Measurements from ENCODE around the gene DLL4.
A peak's percentile ranks its signal among the peaks of the same experiment; 100 is the strongest.

Gene DLL4

GRCh38 chr15:40906091-40906990, 22.8 kb upstream of the DLL4 start:
- DNase-seq (ENCODE audit: low read depth in 2 of 2) = peak; percentile 77 to 78

GRCh38 chr15:40906991-40907802, 21.9 kb upstream of the DLL4 start:
- DNase-seq (ENCODE audit: low read depth in 2 of 2) = peak; percentile 35 to 53

GRCh38 chr15:40908095-40908494, 21.0 kb upstream of the DLL4 start:
- no peak for DNase-seq (ENCODE audit: low read depth in 2 of 2)

DNA sequence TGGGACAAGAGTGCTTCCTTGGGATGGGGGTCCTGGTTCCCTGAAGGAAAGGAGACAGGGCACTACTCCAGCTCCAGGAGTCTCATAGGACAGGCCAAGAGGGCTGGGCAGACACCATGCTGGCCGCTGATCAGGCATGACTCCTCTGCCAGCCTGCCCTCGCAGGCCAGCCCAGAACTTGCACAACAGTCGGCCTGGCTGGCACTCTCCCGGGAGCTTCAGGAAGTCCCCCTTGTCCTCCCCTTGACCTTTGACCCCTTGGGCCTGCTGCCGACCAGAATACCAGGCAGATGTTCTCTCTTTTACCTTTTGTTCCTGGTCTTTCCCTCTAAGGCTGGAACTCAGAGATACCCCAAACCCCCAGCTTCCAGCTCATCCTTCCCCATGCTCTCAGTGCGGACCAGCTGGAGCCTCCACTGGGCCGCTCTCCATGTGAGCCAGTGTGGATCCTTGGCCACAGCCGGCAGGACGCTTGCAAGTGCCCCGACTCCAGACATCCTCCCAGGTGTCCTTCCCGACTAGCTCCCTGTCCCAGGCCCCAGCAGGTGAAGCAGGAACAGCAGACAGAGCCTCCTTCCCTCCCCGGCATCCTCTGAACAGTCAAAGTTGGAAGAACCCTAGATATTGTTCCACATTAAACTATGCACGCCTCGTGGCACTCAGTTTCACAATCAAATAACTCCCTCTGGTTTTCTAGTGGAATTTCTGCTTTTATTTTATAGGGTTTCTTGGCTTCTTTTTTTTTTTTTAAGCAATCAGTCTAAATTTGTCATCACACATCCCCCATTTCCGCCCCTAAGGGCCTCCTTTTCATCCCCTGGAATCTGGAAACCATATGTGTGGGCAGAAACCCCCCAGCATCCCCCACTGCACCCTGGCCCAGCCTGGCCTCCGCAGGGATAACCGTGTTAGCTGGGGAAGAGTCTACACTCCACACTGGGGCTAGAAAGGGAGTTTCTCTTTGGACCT, 19.2 kb upstream of the DLL4 start:
- DNase-seq (ENCODE audit: low read depth in 2 of 2) = no peak

GRCh38 chr15:40911141-40911540, 18.0 kb upstream of the DLL4 start:
- no peak for DNase-seq (ENCODE audit: low read depth in 2 of 2)

DNA sequence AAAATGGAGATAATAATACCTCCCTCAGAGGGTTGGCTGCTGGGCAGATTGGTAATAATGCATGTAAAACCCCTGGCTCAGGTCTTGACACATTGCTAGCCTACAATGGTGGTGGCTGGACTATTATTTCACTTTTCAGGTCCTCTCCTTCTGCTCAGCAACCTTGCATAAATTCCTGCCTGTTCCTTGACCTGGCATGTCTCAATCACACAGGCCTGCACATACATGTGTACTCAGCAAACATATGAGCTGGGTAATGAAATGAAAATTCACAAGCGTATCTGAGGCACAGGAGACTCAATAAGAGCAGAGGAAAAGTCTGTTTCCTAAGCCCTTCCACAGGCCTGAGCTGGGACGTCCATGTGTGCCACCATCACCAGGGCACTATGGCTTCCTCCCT, 17.4 kb upstream of the DLL4 start:
- no peak for DNase-seq (ENCODE audit: low read depth in 2 of 2)

DNA sequence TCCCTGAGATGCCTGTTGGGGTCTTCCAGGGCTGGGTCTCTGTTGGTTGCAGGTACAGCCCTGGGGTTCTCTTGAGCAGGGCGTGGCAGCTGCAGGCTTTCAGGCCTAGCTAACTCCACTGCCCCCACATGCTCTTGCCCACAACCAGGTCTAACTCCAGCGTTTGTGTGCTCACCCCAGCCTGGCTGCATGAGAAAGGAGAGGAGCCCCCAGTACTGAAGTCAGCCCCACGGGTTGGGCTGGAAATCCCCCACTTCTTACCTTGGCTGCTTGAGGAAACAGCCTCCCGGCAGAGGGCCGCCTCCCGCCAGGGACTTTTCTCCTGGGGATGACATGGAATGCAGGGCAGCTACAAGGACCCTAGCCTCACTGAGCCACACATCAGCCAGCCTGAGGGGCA, 16.7 kb upstream of the DLL4 start:
- no peak for DNase-seq (ENCODE audit: low read depth in 2 of 2)

- no peak for DNase-seq (ENCODE audit: low read depth in 2 of 2)
Measured at GRCh38 chr15:40914013-40914412, 15.1 kb upstream of the DLL4 start.

DNA sequence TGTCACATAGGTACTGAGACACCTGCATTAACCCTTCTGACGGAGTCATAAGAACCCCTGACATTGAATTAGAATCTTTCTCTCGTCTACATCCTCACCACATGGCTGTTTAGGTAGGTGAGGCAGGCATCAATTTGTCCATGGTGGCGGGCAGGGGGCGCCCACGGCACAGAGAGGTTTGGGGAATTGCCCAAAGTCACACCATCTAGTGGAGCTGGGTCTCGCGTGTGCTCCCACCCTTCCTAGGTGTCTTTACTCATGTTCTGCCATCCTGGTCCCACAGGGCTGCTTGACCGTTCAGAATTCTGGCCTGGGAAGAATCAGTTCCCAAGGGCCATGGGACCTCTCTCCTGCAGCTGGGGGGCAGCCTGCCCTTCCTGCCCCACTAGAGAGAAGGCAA, 14.7 kb upstream of the DLL4 start:
- DNase-seq (ENCODE audit: low read depth in 2 of 2) = no peak

DNA sequence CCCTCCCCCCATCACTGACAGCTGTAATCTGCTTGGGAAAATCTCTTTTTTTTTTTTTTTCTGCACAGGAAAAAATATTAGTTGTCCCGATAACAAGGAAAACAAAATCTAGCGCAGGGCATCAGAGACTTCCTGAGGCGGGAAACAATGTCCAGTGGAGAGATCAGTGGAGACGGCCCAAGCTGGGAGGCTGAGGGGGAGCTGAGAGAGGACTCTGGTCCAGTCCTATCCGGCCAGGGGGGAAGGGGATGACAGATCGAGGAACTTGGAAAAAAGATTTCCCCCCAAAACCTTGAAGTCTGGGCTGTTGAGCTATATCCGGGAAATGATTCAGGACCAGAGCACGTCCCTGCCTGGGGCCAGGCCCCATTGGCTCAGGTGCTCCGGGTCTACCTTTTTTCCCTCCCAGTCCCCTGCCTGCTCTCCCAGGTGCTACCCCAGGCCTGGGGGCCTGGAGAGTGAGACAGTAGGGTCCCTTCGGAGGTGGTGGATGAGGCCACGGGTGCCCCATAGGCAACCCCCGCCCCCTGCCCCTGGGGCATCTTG, 14.0 kb upstream of the DLL4 start:
- no peak for DNase-seq (ENCODE audit: low read depth in 2 of 2)

GRCh38 chr15:40915679-40916078, 13.5 kb upstream of the DLL4 start:
- DNase-seq (ENCODE audit: low read depth in 2 of 2) = no peak

DNA sequence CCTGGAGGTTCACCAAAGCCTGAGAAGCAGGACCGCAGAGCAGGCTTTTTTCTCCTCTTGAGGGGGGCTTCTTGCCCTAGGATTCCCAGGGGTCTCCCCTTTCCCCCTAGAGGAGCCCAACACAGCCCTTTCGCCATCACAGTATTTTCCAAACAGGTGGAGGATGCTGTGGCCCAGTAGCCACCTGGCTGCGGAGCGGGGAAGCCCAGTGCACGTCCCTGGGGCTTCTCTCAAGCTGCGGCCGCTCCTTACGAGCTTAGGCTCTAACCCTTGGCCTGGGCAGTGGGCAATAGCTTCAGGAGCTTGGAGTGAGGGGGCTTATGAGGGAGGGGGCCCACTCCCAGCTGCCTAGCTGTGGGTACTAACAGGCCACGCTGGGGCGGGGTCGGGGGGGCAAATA, 11.6 kb upstream of the DLL4 start:
- no peak for DNase-seq (ENCODE audit: low read depth in 2 of 2)

DNA sequence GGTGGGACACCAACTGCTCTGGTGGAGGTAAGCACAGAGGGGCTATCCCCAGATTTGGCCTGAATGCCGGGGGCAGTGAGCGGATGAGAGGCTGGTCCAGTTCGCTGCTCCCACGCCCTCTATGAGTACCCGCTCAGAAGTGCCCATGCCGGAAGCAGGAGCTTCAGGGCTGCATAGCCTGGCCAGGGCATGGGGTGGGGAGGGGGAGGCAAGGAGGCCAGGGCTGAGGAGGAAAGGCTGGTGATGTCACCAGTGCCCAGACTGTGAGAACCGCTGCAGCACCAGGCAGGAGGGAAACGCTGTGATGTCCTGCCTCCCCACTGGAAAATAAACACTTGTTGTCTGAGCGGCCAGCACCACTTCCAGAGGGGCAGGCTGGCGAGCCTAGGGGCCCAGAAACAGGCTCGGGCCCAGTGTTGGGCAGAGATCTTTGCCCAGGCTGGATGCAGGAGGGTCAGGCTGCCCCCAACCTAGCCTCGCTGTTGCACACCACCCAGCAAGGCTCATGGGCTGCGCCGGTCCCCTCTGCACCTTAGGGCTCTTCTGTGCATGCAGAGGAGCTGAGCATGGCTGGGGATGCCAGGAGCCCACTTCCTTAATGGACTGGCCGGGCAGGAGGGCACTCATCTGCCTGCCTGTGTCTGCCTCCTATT, 10.9 kb upstream of the DLL4 start:
- no peak for DNase-seq (ENCODE audit: low read depth in 2 of 2)

- no peak for DNase-seq (ENCODE audit: low read depth in 2 of 2)
Measured at GRCh38 chr15:40918799-40919392, 10.2 kb upstream of the DLL4 start.

- no peak for DNase-seq (ENCODE audit: low read depth in 2 of 2)
Measured at GRCh38 chr15:40921949-40922607, 7.1 kb upstream of the DLL4 start.

- no peak for DNase-seq (ENCODE audit: low read depth in 2 of 2)
Measured at GRCh38 chr15:40922608-40923005, 6.5 kb upstream of the DLL4 start.

DNA sequence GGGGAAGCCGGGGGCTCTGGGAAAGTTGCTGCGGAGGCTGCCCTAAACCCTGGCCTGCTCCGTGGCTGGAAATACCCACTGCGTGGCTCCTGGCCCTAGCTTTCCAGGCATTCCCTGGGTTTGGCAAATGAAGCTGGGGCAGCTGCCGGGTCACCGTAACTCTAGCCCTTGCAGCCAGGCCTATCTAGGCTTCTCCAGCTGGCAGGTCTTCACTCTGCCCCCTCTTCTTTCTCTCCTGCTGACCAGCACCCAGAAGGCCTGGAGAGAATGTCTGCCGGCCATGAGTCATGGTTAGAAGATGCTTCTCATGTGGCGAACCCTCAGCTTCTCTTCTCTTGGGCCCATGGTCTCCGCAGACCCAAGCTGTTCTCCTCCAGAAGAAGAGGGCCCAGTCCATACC, 5.6 kb upstream of the DLL4 start:
- DNase-seq (ENCODE audit: low read depth in 2 of 2) = no peak

- DNase-seq (ENCODE audit: low read depth in 2 of 2) = no peak
Measured at GRCh38 chr15:40925495-40925862, 3.7 kb upstream of the DLL4 start.

DNA sequence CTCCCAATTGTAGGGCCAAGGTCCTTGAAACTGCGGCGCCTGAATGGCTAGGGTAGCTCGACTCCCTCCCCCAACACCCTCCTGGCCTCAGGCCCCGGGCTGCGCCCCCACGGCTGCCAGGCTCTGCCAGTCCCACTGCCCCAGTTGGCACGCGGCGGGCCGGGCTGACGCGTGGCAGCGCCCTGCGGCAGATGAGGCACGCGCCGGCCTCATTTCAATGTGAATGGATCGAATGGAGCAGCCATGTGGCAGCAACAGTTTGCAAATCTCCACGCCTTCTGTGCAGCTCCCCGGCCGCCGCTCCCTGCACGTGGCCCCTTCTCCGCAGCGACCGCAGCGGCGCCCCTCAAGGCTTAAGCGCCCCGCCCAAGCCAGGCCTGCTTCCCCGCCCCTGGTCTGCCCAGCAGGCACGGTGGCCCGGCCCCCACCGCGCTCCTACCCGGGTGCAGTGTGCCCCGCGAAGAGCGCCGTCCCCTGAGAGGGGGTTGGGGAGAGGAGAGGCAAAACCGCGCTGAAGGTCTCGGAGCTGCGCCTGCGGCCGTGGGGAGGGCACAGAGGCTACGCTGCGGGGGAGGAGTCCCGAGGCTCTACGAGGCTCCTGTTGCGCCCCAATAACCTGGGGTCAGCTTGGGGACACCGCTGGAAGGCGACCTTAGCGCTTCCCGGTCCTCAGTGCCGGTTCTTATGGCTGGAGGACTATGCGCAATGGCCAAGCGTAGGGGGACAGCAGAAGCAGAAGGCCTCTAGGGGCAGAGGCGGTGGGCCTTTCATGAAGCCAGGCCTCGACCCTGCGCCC, 3.1 kb upstream of the DLL4 start:
- no peak for DNase-seq (ENCODE audit: low read depth in 2 of 2)
